Fibroblast of lung (primary cell): ENCODE results near the gene SENP3. TPM values are rescaled to one million over a fixed set of nuclear protein-coding genes. Genes with fewer than 3 reads are reported as not detected.

Experiments
- DNase-seq, 2 donors: peaks; one replicate each; pipeline versions ENCODE4 v3.0.0 to v3.0.0-alpha.2; 2010; ENCODE audit warnings: low read depth in 2 of 2
- H2AFZ ChIP-seq: 2 replicates; pipeline ENCODE4 v1.5.1; 2012; ENCODE audit warnings: low read length, control low read depth, inconsistent platforms
- H3K27ac ChIP-seq: 2 replicates; pipeline ENCODE4 v1.5.1; 2011; ENCODE audit warnings: low read length, control low read depth; ENCODE audit not compliant: insufficient read depth
- H3K27me3 ChIP-seq: 2 replicates; pipeline ENCODE4 v1.5.1; 2011; ENCODE audit warnings: mild to moderate bottlenecking, low read length; ENCODE audit not compliant: control insufficient read depth, insufficient read depth
- H3K36me3 ChIP-seq: 2 replicates; pipeline ENCODE4 v1.5.1; 2011; ENCODE audit warnings: low read length; ENCODE audit not compliant: control insufficient read depth, insufficient read depth
- H3K4me1 ChIP-seq: 2 replicates; pipeline ENCODE4 v1.5.1; 2011; ENCODE audit warnings: low read length; ENCODE audit not compliant: control insufficient read depth, insufficient read depth; ENCODE audit errors: extremely low read depth
- H3K4me2 ChIP-seq: 2 replicates; pipeline ENCODE4 v1.5.1; 2011; ENCODE audit warnings: low read length, control low read depth; ENCODE audit not compliant: insufficient read depth; ENCODE audit errors: extremely low read depth
- H3K4me3 ChIP-seq, 4 experiments: fragments of 200-600 bp in 1 of 4; sonication (generic) in 1 of 4; replicated peaks in 1 of 4; 2 replicates each; pipeline ENCODE4 v1.5.1; 2011 to 2016; ENCODE audit warnings: low read length in 4 of 4, low read depth in 3 of 4, mild to moderate bottlenecking in 3 of 4, control low read depth in 2 of 4, inconsistent platforms in 1 of 4, mixed read lengths in 1 of 4; ENCODE audit not compliant: insufficient read depth in 1 of 4; ENCODE audit errors: control extremely low read depth in 1 of 4
- H3K79me2 ChIP-seq: 2 replicates; pipeline ENCODE4 v1.5.1; 2012; ENCODE audit warnings: mild to moderate bottlenecking, low read length, inconsistent platforms; ENCODE audit not compliant: control insufficient read depth, insufficient read depth
- H3K9ac ChIP-seq: 2 replicates; pipeline ENCODE4 v1.5.1; 2011; ENCODE audit warnings: mild to moderate bottlenecking, low read length, control low read depth; ENCODE audit not compliant: insufficient read depth
- H3K9me3 ChIP-seq: 2 replicates; pipeline ENCODE4 v1.5.1; 2012; ENCODE audit warnings: low read depth, low read length; ENCODE audit not compliant: control insufficient read depth, insufficient read depth
- H4K20me1 ChIP-seq: 2 replicates; pipeline ENCODE4 v1.5.1; 2011; ENCODE audit warnings: low read length; ENCODE audit not compliant: control insufficient read depth, insufficient read depth; ENCODE audit errors: extremely low read depth
- CTCF ChIP-seq, 2 donors: IDR thresholded peaks in 1 of 2; conservative IDR thresholded peaks in 1 of 2; 1 replicate in 1 of 2; 2 replicates in 1 of 2; pipeline ENCODE4 v1.5.1; 2011 to 2012; ENCODE audit warnings: low read length in 2 of 2, control low read depth in 1 of 2, inconsistent platforms in 1 of 2, low read depth in 1 of 2, mild to moderate bottlenecking in 1 of 2
- EZH2 ChIP-seq: IDR thresholded peaks from 2 replicates; pipeline ENCODE4 v1.5.1; 2012; ENCODE audit warnings: low read length, control low read depth, mild to moderate bottlenecking; ENCODE audit errors: missing control alignments
- polyA plus RNA-seq, 2 donors: library from polyadenylated mRNA; depleted of rRNA in 1 of 2; stranded (reverse) in 1 of 2; unstranded in 1 of 2; fragments of >200 nt; gene quantifications; 2 replicates each; pipeline ENCODE4 v1.2.1, GENCODE V29; 2011 to 2012; ENCODE audit warnings: missing spikeins in 1 of 2
- total RNA-seq: library from RNA; depleted of rRNA; stranded (reverse); fragments of >200 nt; gene quantifications from 2 replicates; pipeline ENCODE4 v1.2.1, GENCODE V29; 2014

Gene SENP3
- total and polyA plus RNA-seq, 2 donors (not counting 1 experiment from before 2014, with no cell fraction given): 66.2 to 67.6 TPM

GRCh38 chr17:7579834-7580603 is 18.3 kb downstream of the SENP3 start:
- H3K27ac ChIP-seq: peak overlapping the region; percentile 84
- no peak overlapping the region for H2AFZ ChIP-seq
- H3K79me2 ChIP-seq: peaks cover 61% of the 10 kb centered on the region
- TF ChIP-seq CTCF (conservative IDR thresholded peaks at IDR 0.05 in 1 of 2, IDR thresholded peaks at IDR 0.05 in 1 of 2; ENCODE audit: low read depth in 1 of 2, low read length in 2 of 2) (no peak), EZH2 (no peak)
- peaks cover 41% of the 10 kb centered on the region for H3K4me1 ChIP-seq
- no peak for DNase-seq
- H3K36me3 ChIP-seq: peaks cover 37% of the 10 kb centered on the region
- peak overlapping the region in 2 of 4 experiments; percentile 9 to 46 for H3K4me3 ChIP-seq
- no peaks in the 10 kb centered on the region for H3K9me3 ChIP-seq
- peaks cover 7% of the 10 kb centered on the region for H4K20me1 ChIP-seq
- no peaks in the 10 kb centered on the region for H3K27me3 ChIP-seq
- no peak overlapping the region for H3K9ac ChIP-seq
- H3K4me2 ChIP-seq: peak overlapping the region; percentile 28

GRCh38 chr17:7580604-7581575 is 19.2 kb downstream of the SENP3 start:
- Histone ChIP-seq H3K27me3 (no peaks in the 10 kb centered on the region), H3K9ac (no peak overlapping the region), H3K9me3 (no peaks in the 10 kb centered on the region), H3K4me3 (peak overlapping the region in 1 of 4 experiments; percentile 46), H4K20me1 (peaks cover 1% of the 10 kb centered on the region), H3K79me2 (peaks cover 61% of the 10 kb centered on the region), H3K4me2 (peak overlapping the region; percentile 35), H3K27ac (peak overlapping the region; percentile 40), H2AFZ (no peak overlapping the region), H3K36me3 (peaks cover 32% of the 10 kb centered on the region), H3K4me1 (peaks cover 38% of the 10 kb centered on the region)
- TF ChIP-seq EZH2: no peak
- no peak for TF ChIP-seq CTCF (conservative IDR thresholded peaks at IDR 0.05 in 1 of 2, IDR thresholded peaks at IDR 0.05 in 1 of 2; ENCODE audit: low read depth in 1 of 2, low read length in 2 of 2)
- DNase-seq: no peak
